Type B pancreatic cell (in vitro differentiated cells): ENCODE data around the gene TPP1. TPM values are rescaled to one million over a fixed set of nuclear protein-coding genes. Genes with fewer than 3 reads are reported as not detected.

ENCODE experiments used
- DNase-seq: peaks from one replicate; pipeline ENCODE4 v3.0.0; 2021; ENCODE audit warnings: mixed read lengths; ENCODE audit not compliant: unreplicated experiment; ENCODE audit errors: extremely low spot score
- H3K27ac Mint-ChIP-seq: 2 replicates; pipeline ENCODE4 v1.8.0; 2021; ENCODE audit warnings: mild to moderate bottlenecking, mixed read lengths
- H3K27me3 Mint-ChIP-seq: 2 replicates; pipeline ENCODE4 v1.8.0; 2021; ENCODE audit warnings: mixed read lengths
- H3K36me3 Mint-ChIP-seq: 2 replicates; pipeline ENCODE4 v1.8.0; 2021; ENCODE audit warnings: mixed read lengths
- H3K4me1 Mint-ChIP-seq: one replicate; pipeline ENCODE4 v1.8.0; 2021; ENCODE audit warnings: mixed read lengths; ENCODE audit not compliant: unreplicated experiment
- H3K4me3 Mint-ChIP-seq: 2 replicates; pipeline ENCODE4 v1.8.0; 2021; ENCODE audit warnings: mild to moderate bottlenecking, mixed read lengths
- H3K9me3 Mint-ChIP-seq: 2 replicates; pipeline ENCODE4 v1.8.0; 2021; ENCODE audit warnings: mixed read lengths
- total RNA-seq: library from RNA; stranded (reverse); gene quantifications from 2 replicates; pipeline ENCODE4 v1.2.1, GENCODE V29; 2021; ENCODE audit warnings: low replicate concordance
- TF ChIP-seq, protein P1 (sequence below): fragments of 200-600 bp; sonication (generic); conservative IDR thresholded peaks from 2 replicates; pipeline ENCODE4 v1.5.0; 2021; ENCODE audit warnings: antibody characterized with exemption, mild to moderate bottlenecking

The TPP1 gene
- total RNA-seq, 1 donor from 2014 or later = 72.8 TPM

DNA sequence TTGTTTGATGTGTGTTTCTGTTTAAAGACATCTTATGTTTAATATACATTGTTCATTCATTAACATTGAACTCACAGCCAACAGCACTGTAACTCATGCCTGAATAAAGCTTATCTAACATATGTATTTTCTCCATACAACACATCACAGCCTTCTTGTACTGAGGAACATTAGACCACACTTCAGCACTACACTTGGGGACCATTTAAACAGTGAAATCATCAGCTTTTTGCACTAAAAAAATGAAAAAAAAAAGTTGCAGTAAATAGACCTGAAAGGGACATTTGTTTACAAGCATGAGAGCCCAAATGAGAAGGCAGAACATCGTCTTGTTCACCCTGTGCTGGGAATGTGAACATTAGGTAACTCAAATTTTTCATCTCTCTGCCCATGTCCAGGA lies 15.3 kb upstream of the TPP1 start:
- TF ChIP-seq, protein P1, sequence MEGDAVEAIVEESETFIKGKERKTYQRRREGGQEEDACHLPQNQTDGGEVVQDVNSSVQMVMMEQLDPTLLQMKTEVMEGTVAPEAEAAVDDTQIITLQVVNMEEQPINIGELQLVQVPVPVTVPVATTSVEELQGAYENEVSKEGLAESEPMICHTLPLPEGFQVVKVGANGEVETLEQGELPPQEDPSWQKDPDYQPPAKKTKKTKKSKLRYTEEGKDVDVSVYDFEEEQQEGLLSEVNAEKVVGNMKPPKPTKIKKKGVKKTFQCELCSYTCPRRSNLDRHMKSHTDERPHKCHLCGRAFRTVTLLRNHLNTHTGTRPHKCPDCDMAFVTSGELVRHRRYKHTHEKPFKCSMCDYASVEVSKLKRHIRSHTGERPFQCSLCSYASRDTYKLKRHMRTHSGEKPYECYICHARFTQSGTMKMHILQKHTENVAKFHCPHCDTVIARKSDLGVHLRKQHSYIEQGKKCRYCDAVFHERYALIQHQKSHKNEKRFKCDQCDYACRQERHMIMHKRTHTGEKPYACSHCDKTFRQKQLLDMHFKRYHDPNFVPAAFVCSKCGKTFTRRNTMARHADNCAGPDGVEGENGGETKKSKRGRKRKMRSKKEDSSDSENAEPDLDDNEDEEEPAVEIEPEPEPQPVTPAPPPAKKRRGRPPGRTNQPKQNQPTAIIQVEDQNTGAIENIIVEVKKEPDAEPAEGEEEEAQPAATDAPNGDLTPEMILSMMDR = no peak
- Mint-ChIP-seq H3K9me3 (no peaks in the 10 kb centered on the region), H3K4me1 (peaks cover 8% of the 10 kb centered on the region), H3K4me3 (no peak overlapping the region), H3K36me3 (peaks cover 9% of the 10 kb centered on the region), H3K27me3 (peaks cover 13% of the 10 kb centered on the region), H3K27ac (no peak overlapping the region)
- DNase-seq = no peak

DNA sequence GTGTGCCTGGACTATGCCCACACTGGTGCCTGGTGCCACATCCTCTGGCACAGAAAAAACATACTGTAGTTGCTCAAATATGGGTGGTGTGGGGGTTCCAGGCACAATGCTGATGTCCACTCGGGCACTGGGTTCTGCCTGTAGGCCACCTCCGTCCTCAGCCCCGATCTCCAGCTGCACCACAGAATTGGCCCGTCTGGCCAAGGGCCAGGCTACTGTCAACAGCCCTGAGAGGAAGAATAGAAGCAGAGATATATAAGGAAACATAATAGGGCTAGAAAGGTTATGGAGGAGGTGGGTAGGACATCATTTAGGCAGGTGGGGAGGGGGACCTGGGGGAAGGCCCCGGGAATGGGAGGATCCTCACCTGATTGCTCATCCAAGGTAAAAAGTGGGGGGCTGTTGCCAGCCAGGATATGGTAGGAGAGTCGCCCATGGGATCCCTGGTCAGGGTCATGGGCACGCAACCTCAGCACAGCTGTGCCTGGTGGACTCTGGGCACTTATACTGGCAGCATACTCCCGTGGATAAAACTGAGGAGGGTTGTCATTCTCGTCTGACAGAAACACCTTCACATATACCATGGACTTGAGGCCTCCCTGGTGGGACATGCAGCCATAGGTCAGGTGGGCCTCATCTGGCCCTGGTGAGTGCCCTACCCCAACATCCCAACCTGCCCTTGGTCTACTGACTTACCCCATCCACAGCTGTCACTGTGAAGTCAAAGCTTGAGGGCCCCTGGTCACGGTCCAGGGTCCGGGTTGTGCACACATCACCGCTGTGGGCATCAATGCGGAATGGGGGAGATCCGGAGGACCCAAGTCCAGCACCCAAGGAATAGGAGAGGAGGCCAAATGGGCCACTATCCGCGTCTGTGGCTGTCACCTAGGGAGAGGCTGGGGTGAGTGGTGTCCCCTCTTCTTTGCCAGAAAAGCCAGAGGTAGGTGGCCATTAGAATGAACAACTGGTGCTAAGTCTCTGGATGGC lies 14.5 kb upstream of the TPP1 start:
- Mint-ChIP-seq H3K4me1 (peaks cover 8% of the 10 kb centered on the region), H3K9me3 (no peaks in the 10 kb centered on the region), H3K27ac (no peak overlapping the region), H3K4me3 (no peak overlapping the region), H3K36me3 (peaks cover 9% of the 10 kb centered on the region), H3K27me3 (peaks cover 16% of the 10 kb centered on the region)
- TF ChIP-seq, protein P1 = no peak
- peak; percentile 48 for DNase-seq

DNA sequence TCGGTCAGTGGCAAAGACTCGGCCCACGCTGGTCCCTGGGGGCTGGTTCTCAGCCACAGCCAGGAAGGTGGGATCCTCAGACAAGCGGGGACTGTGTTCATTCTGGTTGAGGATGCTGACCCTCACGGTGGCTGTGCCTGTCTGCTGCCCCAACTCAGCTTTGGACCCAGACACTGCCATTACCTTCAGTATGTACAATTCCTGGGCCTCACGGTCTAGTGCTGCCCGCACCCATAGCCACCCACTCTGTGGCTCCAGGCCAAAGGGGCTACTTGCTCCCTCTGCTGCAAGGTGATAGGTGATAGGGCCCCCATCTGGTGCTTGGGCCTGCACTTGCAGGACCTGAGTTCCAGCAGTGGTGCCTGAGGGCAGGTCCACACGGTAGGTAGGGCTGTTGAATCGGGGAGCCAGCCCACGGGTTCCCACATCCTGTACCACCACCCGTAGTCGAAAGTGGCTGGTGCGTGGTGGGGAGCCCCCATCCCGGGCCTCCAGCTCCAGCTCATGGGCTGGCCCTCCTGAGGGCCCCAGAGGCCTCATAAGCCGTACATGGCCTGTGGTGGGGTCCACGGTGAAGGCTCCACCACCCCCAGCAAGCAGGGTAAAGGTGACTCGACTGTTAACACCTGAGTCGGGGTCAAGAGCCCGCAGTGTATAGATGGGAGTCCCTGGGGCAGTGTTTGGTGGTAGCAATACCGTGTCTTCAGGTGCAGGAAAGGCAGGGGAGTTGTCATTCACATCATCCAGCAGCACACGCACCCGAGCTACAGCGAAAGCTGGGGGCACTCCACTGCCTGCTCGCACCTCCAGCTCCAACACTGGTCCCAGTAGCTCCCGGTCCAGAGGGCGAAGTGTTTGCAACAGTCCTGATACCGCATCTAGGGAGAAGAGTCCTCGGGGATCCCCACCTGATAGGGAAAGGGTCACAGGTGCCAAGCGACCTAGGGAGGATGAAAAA lies 13.2 kb upstream of the TPP1 start:
- peak; percentile 62 for DNase-seq
- H3K4me1 Mint-ChIP-seq = peaks cover 8% of the 10 kb centered on the region
- peaks cover 9% of the 10 kb centered on the region for H3K36me3 Mint-ChIP-seq

DNA sequence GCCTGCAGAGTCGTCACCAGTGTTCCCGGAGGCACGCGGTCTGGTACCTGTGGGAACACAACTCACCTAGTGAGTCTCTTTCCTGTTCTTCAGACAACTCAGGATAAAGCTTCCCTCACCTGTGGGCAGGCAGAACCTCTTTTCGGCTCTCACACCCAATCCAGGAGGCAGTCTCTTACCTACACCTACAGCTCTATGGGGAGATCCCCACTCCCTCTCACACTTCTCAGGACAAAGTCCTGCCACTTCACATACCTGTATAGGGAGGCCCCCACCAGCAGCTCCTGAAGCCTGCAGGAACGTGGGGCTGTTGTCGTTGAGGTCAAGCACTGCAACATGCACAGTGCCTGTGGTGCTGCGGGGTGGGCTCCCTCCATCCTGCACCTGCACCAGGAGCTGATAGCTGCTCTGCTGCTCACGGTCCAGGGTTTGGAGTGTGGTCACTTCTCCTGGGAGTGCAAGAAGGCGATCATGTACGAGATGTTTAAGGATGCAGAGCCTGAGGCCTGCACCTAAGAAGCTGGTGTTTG lies 12.2 kb upstream of the TPP1 start:
- no peaks in the 10 kb centered on the region for H3K9me3 Mint-ChIP-seq
- peaks cover 8% of the 10 kb centered on the region for H3K4me1 Mint-ChIP-seq
- DNase-seq = peak; percentile 52
- no peak overlapping the region for H3K27ac Mint-ChIP-seq
- peaks cover 22% of the 10 kb centered on the region for H3K27me3 Mint-ChIP-seq
- TF ChIP-seq, protein P1 = no peak
- peaks cover 9% of the 10 kb centered on the region for H3K36me3 Mint-ChIP-seq
- peak overlapping the region; percentile 47 for H3K4me3 Mint-ChIP-seq

More for the DNA sequence above, 13.2 kb upstream of the TPP1 start:
- TF ChIP-seq, protein P1 = no peak
- no peak overlapping the region for H3K27ac Mint-ChIP-seq
- no peak overlapping the region for H3K4me3 Mint-ChIP-seq
- H3K9me3 Mint-ChIP-seq = no peaks in the 10 kb centered on the region
- H3K27me3 Mint-ChIP-seq = peaks cover 22% of the 10 kb centered on the region

DNA sequence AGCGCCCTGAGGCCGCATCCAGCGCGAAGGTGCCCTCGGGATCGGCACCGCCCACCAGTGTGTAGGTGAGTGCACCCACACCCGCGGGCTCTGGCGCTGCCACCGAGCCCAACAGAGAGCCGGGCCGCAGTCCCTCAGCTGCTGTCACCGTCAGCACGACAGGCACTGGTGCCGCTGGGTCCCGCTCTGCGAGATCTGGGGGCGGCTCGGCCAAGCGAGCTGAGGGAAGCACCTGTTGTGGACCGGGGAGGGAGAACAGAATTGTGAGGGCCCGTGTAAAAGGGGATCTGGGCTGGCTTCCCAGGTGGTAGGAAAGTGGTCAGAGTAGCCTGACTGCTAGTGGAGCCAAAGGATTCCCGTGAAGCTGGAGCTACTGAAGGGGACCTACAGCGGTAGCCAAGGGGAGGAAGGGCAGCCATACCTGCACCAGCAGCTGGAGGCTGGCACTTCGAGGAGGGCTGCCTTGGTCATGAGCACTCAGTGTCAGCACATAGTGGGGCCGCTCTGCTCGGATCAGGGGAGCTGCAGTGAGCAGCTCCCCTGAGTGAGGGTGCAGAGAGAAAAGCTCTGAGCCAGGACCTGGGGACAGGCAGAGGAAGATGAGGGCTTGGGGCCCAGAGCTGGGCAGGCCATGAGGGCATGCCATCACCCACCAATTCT lies 11.5 kb upstream of the TPP1 start:
- Mint-ChIP-seq H3K36me3 (peaks cover 9% of the 10 kb centered on the region), H3K4me1 (peaks cover 8% of the 10 kb centered on the region), H3K9me3 (no peaks in the 10 kb centered on the region), H3K4me3 (peak overlapping the region; percentile 14), H3K27ac (no peak overlapping the region), H3K27me3 (peaks cover 22% of the 10 kb centered on the region)
- TF ChIP-seq, protein P1 = no peak
- DNase-seq = peak; percentile 64
